SK-N-DZ (cell line): ENCODE data around the gene ANKRD29. TPM values are rescaled to one million over a fixed set of nuclear protein-coding genes. Genes with fewer than 3 reads are reported as not detected.

ENCODE experiments used
- DNase-seq: peaks from one replicate; pipeline ENCODE4 v3.0.0-alpha.2; 2015; ENCODE audit warnings: low spot score
- polyA plus RNA-seq, 2 experiments: library from polyadenylated mRNA; depleted of rRNA; stranded (reverse); fragments of >200 nt; gene quantifications; 2 replicates each; pipeline ENCODE4 v1.2.3, GENCODE V29; 2014

Gene ANKRD29
- polyA plus RNA-seq (2014; cell fraction: cytosol; rRNA removed) = 0.16 TPM in 1 of 2 replicates, not detected in the other
- polyA plus RNA-seq (2014; cell fraction: nucleus; rRNA removed) = not detected in 2 replicates

GRCh38 chr18:23662309-23663263, at the start of gene ANKRD29:
TSS of gene ANKRD29 (minus strand) at chr18:23662911. CDS start at chr18:23662730, 181 bp downstream.
- DNase-seq = no peak

DNA sequence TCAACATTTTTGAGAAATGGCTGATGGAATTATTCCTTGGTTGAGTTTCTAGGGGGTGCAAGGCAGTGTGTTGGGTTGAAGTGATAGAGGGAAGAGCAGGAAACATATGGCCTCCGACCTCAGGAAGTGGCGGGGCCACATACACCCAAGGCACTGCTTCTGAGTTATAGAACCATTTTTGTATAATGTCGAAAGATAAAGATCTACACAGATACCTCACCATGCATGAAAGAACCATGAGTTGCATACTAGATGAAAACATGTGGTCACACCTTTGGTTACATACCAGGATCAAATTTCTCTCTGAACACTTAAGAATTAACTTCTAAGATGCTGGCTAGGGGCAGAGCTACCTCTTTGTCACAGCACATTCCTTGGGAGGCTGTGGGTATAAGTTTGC, 49.7 kb upstream of the ANKRD29 start:
- no peak for DNase-seq

GRCh38 chr18:23711426-23711825, 48.7 kb upstream of the ANKRD29 start:
- no peak for DNase-seq

DNA sequence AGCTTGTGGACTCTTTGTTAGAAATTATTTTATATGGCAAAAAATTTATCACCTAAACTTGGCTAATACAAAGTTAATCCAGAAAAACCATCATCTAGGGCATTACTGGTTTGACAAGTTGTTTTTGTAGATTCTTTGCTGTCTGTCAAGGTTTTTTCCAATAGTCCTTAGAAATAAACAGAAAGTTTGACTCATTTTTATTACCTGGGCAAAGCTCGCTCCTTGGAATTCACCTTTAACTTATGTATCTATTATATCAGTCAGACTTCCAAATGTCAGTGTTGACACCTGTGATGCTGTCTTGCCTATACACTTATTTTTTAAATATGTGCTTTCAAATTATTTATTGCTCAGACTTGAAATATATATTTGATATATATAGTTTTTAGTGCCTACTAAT, 48.2 kb upstream of the ANKRD29 start:
- no peak for DNase-seq

DNA sequence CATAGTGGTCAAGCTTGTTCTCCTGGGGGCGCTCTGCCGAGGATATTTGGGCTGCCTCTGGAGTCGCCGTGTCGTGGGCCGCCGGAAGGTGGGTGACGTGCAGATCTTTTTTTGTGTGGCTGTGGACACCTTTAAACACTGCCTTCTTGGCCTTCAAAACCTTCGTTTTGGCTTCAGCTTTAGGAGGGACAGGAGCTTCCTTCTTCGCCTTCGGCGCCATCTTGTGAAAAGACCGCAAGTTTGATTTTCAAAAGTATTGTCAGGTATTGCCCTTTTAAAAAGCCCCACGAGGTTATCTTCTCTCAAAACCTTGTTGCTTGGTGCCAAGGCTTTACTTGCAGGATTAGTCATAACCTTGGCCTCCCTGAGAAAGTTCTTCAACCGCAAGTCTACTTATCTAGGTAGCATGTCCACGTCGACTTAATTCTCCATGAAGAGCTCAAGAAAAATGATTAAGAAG, 47.4 kb upstream of the ANKRD29 start:
- no peak for DNase-seq

GRCh38 chr18:23706971-23707640, 44.4 kb upstream of the ANKRD29 start:
- DNase-seq = no peak

GRCh38 chr18:23704806-23705205, 42.1 kb upstream of the ANKRD29 start:
- DNase-seq = no peak

GRCh38 chr18:23703987-23704384, 41.3 kb upstream of the ANKRD29 start:
- DNase-seq = no peak

GRCh38 chr18:23703057-23703986, 40.6 kb upstream of the ANKRD29 start:
- peak; percentile 53 for DNase-seq

DNA sequence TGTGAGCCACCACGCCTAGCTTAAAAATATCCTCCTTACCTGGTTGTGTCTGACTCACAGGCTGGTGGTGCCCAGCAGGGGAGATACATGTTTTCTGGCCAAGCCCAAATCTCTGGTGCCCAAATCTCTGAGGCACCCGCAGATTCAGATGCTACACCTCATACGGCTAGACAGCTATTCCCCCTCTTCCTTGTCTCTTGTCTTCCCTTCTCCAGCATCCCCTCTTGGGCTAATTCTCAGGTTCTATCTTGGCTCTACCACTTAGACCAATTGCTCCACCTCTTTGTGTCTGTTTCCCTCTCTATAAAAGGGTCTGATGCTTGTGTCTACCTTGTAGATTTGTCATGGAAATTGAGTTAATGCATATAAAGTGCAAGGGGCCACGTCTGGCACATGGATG, 39.9 kb upstream of the ANKRD29 start:
- no peak for DNase-seq

DNA sequence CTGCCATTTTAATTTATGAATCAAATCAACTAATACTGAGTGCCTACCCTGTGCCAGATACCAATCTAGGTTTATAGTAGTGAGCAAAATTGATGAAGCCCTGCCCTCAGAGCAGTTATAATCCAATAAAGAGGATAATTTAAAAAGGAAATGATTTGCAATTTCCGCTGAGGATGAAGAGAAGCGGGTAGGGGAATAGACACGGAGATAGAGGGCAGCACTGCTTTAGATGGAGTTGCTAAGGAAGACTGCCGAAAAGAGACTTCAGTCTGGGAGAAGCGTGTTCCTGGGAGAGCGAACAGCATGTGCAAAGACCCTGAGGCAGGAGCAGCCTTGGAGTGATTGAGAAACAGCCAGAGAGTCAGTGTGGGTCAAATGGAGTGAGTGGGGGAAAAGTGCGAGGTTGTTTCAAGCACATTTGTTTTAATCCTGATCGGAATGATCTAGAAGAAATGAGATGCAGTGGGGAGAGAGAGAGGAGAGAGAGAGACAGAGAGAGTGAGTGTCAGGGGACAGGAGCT, 38.9 kb upstream of the ANKRD29 start:
- DNase-seq = no peak

DNA sequence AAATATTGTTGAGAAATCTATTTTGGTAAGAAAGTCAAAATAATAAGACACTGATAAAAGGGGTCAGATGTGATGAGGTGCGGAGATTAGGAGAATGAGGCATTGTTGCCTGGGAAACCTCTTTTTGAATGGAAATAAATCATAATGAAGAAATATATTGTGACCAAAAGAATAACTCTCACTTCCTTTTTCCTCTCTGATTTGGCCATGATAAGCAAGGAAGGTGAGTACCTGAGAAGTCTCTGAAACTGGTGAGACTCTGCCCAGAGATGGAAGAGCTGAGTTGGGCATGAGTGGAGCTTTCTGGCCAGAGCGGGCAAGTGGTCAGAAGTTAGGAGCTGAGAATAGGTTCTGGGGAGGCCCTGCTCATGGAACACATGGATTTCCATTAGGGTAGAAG, 38.3 kb upstream of the ANKRD29 start:
- DNase-seq = no peak

DNA sequence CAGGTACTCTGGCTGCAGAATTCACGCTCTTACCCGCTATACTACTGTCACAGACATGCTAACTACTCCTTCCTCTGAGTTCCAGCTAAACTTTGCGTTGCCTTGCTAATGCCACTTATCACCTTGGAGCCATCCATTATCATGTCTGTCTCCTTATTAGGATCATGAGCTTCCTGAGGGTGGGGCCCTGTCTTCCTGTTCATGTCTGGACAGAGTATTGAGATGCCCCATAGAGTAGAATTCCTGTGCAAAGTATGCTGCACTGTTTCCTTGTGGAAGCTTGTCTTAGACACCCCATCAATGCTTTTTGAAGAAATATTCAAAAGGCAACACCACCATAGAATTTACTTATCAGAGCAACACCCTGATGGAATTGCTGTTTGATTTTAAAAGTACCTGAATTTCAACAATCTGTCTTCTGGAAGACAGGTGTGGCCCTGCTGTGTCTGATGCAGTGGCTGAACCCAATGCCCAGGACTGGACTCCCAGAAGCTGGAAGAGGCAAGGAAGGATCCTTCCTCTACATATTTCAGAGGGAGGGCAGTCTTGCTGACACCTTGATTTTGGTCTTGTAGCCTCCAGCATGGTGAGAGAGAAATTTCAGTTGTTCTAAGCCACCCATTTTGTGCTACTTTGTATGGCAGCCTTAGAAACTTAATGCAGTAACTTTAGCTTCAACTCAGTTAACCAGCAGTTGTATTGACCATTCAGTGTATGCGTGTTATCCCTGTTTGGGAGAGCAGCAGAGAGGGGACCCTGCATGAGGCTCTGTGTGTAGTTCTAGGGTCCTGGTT, 32.1 kb upstream of the ANKRD29 start:
- DNase-seq = no peak

- peak; percentile 12 for DNase-seq
Observed at GRCh38 chr18:23693846-23694245, 31.1 kb upstream of the ANKRD29 start.

DNA sequence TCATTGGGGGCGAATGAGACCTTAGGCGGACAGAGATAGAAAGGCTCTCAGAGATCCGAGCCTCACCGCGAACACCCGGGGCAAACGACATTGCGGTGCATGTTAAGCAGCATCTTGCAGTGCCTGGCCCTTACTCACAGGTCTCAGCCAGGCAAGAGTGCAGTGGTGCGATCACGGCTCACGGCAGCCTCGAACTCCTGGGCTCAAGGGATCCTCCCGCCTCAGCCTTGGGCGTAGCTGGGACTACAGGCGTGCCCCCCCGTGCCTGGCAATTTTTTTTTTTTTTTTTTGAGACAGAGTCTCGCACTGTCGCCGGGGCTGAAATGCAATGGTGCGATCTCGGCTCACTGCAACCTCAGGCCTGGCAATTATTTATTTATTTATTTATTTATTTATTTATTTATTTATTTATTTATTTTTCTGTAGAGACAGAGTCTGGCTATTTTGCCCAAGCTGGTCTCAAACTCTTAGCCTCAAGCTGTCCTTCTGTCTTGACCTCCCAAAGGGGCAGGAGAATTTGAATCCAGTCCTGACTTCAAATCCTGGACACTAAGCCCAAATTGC, 27.9 kb upstream of the ANKRD29 start:
- no peak for DNase-seq

DNA sequence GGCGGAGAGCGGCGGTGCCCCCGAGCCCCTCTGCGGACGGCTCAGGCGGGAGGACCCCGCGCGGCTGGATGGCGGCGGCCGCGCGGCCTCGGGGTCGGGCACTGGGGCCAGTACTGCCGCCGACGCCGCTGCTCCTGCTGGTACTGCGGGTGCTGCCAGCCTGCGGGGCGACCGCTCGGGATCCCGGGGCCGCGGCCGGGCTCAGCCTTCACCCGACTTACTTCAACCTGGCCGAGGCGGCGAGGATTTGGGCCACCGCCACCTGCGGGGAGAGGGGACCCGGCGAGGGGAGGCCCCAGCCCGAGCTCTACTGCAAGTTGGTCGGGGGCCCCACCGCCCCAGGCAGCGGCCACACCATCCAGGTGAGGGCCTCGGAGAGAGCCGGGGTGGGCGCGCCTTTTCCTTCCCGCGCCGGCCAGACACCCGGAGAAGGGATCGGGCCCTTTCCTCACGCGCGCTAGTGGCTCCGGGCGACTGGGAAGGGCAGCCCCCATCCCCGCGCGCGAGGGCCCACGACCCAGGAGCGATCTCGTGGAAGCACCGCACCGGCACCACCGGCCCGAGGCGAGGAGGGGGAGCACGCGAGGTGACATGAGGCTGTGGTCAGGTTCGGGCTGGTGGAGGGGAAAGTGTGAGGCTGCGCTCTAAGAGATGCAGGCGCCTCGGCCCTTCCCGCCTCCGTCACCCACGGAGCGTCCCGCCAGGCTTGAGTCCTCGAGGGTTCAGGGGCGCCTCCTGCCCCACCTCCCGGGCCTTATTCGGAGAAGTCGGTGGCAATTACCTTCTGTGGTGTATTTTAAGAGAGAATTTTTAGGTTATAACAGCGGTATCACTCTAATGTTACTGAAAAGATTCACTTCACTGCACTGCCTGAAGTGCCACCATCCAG, 27.1 kb upstream of the ANKRD29 start:
- DNase-seq = no peak

DNA sequence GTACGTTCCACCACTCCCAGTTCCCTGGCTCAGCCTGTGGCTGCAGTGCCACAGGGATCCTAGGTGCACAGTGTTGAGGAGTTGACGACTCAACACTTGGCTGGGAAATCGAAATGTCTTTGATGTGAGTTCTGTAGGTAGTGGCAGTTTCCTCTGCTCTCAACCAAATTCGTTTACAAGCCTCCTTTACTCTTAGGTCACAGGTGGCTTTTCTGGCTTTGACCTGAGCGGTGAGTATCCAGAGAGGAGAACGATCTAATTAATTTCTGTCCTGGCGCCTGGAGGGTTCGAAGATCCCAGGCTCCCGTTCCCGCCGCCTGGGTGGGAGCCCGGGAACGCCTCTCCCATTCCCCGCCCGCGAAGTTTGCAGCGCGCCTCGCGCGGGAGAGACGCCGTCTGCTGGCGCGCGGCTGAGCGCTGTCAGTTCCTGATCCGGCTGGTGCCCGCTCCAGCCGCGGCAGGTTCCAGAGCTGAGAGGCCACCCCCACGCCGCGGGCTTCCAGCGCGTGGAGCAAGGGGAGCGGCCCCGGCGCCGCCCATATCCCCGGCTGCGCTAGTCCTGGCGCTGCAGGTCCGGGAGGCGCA, 26.4 kb upstream of the ANKRD29 start, which contains the start of gene LAMA3:
Gene LAMA3 (plus strand): TSS at position 423 of the 585 bp plus-strand sequence. CDS start 231 bp downstream, outside the sequence.
- peak; percentile 21 for DNase-seq

- no peak for DNase-seq
Observed at GRCh38 chr18:23688528-23688927, 25.8 kb upstream of the ANKRD29 start.
